Measurements from ENCODE around the gene SLC37A4.
"Not testable (repeated sequence)": the region's sequence is repeated elsewhere in the genome, so short reads cannot be mapped to it uniquely, and the experiment has no call there.

Gene SLC37A4

GRCh38 chr11:118984825-118985224 lies 45.9 kb downstream of the SLC37A4 start:
- no peaks in the 10 kb centered on the region for H3K36me3 Mint-ChIP-seq (ENCODE audit: low read depth)
- H3K9me3 Mint-ChIP-seq: no peaks in the 10 kb centered on the region
- no peak overlapping the region for H3K4me3 Mint-ChIP-seq
- H3K27ac Mint-ChIP-seq: no peak overlapping the region
- H3K4me1 Mint-ChIP-seq (ENCODE audit: low read depth): peaks cover 1% of the 10 kb centered on the region
- H3K27me3 Mint-ChIP-seq (ENCODE audit: low read depth): no peaks in the 10 kb centered on the region

GRCh38 chr11:118984337-118984736 lies 46.3 kb downstream of the SLC37A4 start:
- not testable (repeated sequence) for H3K4me1 Mint-ChIP-seq (ENCODE audit: low read depth); H3K27me3 Mint-ChIP-seq (ENCODE audit: low read depth); H3K27ac Mint-ChIP-seq; H3K4me3 Mint-ChIP-seq; H3K9me3 Mint-ChIP-seq; H3K36me3 Mint-ChIP-seq (ENCODE audit: low read depth)

GRCh38 chr11:118980191-118980881 lies 50.3 kb downstream of the SLC37A4 start:
- no peaks in the 10 kb centered on the region for H3K4me1 Mint-ChIP-seq (ENCODE audit: low read depth)
- no peak overlapping the region for H3K27ac Mint-ChIP-seq
- H3K27me3 Mint-ChIP-seq (ENCODE audit: low read depth): peaks cover 9% of the 10 kb centered on the region
- no peaks in the 10 kb centered on the region for H3K9me3 Mint-ChIP-seq
- H3K4me3 Mint-ChIP-seq: no peak overlapping the region
- H3K36me3 Mint-ChIP-seq (ENCODE audit: low read depth): no peaks in the 10 kb centered on the region

GRCh38 chr11:118979434-118979833 lies 51.2 kb downstream of the SLC37A4 start:
- no peak overlapping the region for H3K27ac Mint-ChIP-seq
- H3K4me1 Mint-ChIP-seq (ENCODE audit: low read depth): no peaks in the 10 kb centered on the region
- H3K36me3 Mint-ChIP-seq (ENCODE audit: low read depth): no peaks in the 10 kb centered on the region
- H3K4me3 Mint-ChIP-seq: no peak overlapping the region
- no peaks in the 10 kb centered on the region for H3K9me3 Mint-ChIP-seq
- H3K27me3 Mint-ChIP-seq (ENCODE audit: low read depth): peaks cover 16% of the 10 kb centered on the region

GRCh38 chr11:118975771-118976709 lies 54.6 kb downstream of the SLC37A4 start:
- Mint-ChIP-seq H3K27ac (no peak overlapping the region), H3K27me3 (ENCODE audit: low read depth) (peaks cover 22% of the 10 kb centered on the region)

More at GRCh38 chr11:118975771-118976709, 54.6 kb downstream of the SLC37A4 start:
- no peak overlapping the region for H3K4me3 Mint-ChIP-seq
- no peaks in the 10 kb centered on the region for H3K4me1 Mint-ChIP-seq (ENCODE audit: low read depth)
- H3K36me3 Mint-ChIP-seq (ENCODE audit: low read depth): no peaks in the 10 kb centered on the region
- no peaks in the 10 kb centered on the region for H3K9me3 Mint-ChIP-seq
